Activated T-cell treated with anti-CD3 and anti-CD28 coated beads for 4 hours (primary cell): ENCODE data around the gene KCNK5.

Experiments
- DNase-seq: peaks from one replicate; pipeline ENCODE4 v3.0.0-alpha.2; 2020

The KCNK5 gene

DNA sequence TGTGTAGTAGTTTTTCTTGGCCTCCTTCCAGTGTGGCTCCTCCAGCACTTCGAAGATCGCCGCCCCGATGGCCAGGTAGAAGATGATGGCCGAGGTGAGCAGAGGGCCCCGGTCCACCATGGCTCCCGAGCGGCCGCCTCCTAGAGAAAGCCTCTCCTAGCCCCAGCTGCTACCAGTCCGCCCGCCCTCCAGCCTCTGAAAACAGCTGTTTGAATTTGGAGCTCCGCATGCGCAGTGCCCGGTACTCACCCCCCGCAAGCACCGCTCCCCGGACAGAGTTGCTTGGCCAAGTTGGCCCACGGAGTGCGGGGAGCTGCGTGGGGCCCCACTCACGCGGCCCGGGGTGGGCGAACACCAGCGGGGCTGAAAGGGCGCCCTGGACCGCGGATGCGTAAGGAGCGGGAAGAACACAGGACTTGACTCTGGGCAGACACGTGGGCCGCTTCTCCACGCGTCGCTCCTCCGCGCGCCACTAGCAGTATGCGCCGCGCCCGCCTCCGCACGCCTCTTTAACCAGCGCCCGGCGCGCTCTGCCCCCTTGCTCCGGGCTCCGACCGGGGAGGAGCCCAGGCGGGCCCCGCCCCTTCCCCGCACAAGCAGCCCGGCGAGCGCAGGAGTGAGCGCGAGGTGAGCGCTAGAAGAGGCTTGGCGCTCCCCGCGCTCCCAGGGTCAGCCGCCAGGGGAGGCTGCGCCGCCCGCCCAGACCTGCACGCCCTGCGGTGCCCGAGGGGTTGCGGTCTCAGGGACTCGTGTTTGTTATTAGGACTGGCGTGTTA, at the start of gene KCNK5:
TSS of gene KCNK5 (minus strand) at position 484 of the 776 bp plus-strand sequence. CDS start at position 120, 364 bp downstream.
- DNase-seq, result peak; percentile 74

GRCh38 chr6:39276379-39276995, 47.2 kb upstream of the KCNK5 start:
- no peak for DNase-seq

GRCh38 chr6:39274903-39275302, 45.6 kb upstream of the KCNK5 start:
- DNase-seq, result no peak

GRCh38 chr6:39274471-39274870, 45.2 kb upstream of the KCNK5 start:
- DNase-seq, result no peak

DNA sequence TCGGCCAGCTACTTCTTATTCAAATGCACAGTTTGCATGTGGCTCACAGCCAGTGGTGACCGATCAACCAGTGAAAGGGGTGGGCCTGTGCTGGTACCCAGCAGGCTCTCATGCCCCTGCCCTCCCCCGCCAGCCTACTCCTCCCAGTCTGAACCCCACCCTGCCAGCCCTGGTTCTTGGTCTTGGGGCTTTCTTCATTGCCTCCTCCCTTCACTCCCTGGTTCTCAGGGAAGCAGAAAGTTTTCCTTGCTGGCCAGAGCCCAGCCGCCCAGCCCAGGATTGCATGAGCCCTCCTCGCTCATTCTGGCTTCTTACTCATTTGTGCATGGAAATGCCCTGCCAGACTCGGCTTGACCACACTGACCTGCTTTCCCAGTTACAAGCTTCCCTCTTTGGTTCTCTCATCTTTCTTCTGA, 44.1 kb upstream of the KCNK5 start:
- DNase-seq, result no peak

DNA sequence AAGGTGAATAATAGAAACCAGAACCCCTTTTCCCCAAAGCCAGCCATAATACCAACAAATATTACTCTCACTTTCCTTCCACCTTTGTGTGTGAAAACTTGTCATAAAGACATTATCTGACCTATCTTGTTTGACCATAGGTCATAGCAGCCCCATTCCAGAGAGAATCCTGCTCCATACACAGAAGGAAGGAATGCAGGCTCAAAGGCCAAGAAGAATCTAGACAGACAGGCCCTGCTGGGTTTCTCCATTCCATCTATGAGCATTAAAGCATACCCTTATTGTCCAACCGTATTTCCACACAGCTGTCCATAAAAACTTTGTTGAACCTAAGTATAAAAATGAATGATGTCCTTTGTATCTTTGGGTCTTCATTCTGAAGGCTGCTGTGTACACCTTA, 40.7 kb upstream of the KCNK5 start:
- DNase-seq, result no peak

- DNase-seq, result no peak
Measured at GRCh38 chr6:39268721-39269120, 39.4 kb upstream of the KCNK5 start.

DNA sequence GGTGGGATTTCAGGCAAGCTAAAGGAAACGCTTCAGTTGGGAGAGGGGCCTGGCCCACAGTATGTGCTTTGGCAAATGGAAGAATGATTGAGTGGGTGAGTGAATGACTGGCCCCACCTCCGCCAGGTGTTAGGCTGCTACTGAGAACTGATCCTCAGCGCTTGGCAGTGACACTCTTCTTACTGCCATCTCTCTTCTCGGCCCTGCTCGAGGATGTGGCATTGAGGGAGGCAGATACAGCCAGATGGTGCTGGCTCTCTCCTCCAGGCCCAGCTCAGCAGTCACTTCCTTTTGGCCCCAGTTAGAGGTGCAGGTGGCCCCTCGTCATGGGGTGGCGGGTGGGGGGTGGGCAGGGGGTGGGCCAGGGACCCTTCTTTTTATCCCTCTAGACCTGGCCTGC, 38.9 kb upstream of the KCNK5 start:
- DNase-seq, result no peak

DNA sequence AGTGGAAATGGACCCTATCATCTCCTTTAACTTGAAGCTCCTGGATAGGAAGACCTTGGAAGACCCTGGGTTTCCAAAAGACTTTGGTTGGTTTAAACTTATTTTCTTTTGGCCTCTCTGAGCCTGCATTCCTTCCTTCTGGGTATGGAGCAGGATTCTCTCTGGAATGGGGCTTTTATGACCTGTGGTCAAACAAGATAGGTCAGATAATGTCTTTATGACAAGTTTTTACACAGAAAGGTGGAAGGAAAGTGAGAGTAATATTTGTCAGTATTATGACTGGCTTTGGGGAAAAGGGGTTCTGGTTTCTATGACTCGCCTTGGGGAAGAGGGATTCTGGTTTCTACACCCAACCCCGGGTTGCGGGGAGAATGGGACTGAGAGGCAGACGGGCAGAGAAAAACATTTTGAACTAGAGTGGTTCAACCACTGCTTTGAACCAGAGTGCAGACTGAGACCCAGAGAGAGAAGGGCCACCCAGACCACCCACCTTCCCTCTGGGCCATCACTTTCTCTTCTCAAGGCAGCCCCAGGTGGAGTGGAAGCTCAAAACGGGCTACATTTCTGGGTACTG, 37.6 kb upstream of the KCNK5 start:
- DNase-seq, result no peak

GRCh38 chr6:39266375-39266774, 37.1 kb upstream of the KCNK5 start:
- DNase-seq, result no peak

DNA sequence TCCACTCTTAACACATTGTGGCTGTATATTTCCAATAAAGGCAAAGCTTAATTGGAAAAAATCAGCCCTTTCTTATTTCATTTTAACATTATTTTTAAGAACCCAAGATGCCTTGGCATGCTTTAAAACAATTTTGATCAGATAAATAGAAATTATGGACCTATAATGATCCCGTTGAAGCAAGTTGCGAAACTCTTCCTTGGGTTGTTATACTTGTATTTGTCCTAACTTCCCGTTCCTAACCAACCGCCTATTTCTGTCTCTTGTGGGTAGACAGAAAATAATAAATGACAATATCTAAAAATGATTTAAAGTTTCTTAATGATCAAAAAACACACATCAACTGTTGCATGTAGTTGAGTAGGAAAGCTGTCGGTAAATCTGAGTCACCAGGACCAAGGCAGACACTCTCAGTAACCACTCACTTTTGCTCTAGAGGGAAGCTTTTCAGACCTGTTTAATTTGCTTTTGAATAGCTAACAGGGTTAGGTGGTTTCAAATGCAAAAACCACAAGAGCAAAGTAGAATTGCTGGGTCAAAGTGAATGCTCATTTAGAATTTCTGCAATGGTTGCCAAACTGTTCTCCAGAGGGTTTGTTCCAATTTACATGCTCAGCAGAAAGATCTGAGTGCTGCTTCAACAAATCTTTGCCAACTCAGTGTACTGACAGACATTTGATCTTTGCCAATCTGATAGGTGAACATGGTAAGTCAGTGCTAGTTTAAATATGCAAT, 34.2 kb upstream of the KCNK5 start:
- no peak for DNase-seq

DNA sequence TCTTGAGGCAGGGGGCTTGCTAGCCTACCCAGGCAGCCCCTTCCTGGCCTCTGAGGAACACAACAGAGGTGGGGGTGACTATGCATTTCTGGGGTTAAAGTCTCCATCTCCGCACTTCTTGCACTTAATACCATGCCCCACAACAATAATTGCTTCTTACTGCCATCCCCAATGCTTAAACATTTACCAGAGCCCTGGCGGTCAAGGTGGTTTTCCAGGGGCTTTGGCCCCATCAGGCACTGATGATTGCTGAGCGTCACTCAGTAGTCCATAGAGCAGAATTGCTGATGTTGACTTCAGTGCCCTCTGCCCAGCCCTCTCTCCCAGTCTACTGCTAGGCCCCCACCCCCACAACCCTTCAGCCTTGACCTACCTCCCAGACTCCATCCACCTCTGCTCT, 32.5 kb upstream of the KCNK5 start:
- DNase-seq, result no peak

DNA sequence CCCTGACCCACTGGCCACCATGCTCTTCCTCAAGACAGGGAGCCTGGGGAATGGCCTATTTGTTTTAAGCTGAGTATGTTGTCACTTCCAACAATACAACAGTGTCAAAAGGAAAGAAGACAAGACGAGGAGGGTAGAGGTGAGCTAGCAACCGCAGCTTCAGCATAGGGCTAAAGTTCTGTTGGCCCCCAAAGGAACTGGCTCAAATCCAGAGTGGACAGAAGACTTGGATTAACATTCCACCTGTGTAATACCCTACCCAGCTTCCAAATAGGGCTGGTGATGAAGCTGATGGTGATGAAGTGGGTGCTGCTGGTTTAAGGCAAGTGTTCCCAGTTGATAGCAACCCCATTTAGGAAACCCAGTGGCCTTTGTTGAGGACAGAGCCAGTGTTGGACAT, 31.7 kb upstream of the KCNK5 start:
- DNase-seq, result no peak

GRCh38 chr6:39260456-39260855, 31.2 kb upstream of the KCNK5 start:
- no peak for DNase-seq

DNA sequence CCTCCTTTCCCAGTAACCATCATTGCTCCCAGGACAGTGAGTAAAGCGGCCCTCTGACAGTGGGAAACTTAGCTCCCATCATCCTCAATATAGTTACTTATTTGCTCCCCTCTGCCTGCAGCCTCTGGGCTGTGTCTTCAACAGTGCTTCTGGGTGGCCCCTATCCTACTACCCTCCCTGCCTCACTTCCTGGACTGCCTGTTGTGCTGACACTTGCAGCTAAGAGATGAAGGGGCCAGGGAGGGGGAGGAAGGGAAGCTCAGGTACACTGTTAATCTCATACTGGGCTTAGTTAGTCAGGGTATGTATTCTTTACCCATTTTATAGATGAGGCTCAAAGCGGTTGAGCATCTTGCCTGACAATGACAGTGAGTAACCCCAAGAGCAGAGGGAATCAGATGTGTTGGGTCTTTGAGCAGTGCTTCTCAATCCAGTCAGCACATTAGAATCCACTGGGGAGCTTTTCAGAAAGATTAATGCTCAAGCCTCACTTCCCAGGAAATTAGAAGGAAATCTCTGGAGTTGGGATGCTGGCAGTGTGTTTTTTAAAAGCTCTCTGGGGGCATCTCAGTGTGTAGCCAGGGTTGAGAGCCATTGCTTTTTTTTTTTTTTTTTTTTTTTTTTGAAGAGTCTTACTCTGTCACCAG, 27.1 kb upstream of the KCNK5 start:
- no peak for DNase-seq

DNA sequence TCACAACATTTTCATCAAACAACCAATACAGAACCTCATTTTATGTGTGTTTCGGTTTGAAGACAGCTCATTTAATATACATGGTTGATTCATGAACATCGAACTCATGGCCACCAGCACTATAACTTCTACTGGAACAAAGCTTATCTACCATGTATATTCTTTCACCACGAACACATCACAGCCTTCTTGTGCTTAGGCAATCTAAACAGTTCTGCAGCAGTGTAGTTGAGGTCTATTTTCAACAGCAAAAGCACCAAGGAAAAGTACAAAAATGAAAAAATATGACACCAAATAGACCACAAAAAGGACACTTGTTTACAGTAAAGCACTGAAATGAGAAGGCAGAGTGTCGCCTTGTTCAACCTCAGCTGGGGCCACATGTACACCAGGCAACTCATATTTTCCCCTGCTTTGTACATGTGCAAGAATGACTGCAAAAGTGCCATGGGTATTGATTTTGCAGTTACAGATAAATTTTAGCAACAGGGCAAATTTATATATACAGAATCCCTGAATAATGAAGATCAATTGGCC, 25.8 kb upstream of the KCNK5 start:
- no peak for DNase-seq

GRCh38 chr6:39251406-39251805, 22.1 kb upstream of the KCNK5 start:
- no peak for DNase-seq

- DNase-seq, result no peak
Measured at GRCh38 chr6:39250507-39250906, 21.2 kb upstream of the KCNK5 start.

GRCh38 chr6:39249278-39249677, 20.0 kb upstream of the KCNK5 start:
- no peak for DNase-seq

- DNase-seq, result no peak
Measured at GRCh38 chr6:39247667-39248194, 18.5 kb upstream of the KCNK5 start.

DNA sequence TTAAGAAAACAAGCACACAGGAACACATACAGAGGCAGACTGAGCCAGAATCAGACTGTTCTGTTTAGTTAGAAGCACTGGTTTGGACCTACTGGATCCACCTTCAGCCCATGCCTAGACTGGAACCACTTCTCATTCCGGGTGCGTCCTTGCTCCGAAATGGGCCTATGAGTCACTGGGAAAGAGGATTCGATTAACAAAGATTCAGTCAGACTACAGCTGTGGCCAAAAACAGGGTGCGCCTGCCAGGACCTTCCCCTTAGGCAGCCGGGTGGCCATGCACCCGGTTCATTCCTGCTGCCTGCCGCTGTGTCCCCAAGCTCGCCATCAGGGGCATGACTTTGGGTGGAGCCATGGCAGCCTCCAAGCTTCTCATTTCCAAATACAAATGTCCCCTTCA, 14.5 kb upstream of the KCNK5 start:
- no peak for DNase-seq

DNA sequence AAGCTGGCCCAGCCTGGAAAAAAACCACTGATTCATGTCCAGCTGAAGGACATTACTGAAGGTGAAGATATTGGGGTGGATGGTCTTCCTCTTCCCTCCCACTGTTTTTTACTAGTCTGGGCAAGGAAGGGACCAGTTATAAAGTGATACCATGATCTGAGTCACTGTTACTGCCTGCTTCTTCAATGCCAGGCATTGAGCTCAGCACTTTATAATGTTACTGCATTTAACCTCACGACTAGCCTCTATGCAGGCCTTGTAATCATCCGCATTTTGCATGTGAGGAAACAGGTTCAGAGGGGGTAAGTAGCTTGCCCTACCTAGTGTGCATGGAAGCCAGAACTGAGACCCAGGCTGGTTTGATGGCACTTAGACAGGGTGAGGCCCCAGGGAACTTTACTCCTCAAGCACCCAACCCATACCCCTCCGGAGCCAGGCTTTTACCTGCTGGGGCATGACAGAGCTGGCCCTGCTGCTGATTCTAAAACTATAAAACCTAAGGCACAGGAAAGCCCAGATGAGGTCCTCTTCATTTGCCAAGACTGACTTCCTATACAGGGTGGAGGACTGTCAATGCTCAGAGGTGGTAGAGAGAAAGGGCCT, 11.0 kb upstream of the KCNK5 start:
- DNase-seq, result no peak
